Neural cell (in vitro differentiated cells): ENCODE results near the gene IRF2BPL. TPM values are rescaled to one million over a fixed set of nuclear protein-coding genes. Genes with fewer than 3 reads are reported as not detected.

ENCODE experiments used
- H2AFZ ChIP-seq: fragments of 200-600, 300-800 bp; sonication (generic), shearing (Covaris generic); 2 replicates; pipeline ENCODE4 v1.6.0; 2014; ENCODE audit warnings: low read depth, mild to moderate bottlenecking, antibody characterized with exemption, low read length, moderate library complexity
- H3F3A ChIP-seq: fragments of 200-600 bp; shearing (Covaris generic); 2 replicates; pipeline ENCODE4 v1.6.1; 2016; ENCODE audit warnings: mild to moderate bottlenecking, moderate library complexity, mixed read lengths, antibody characterized with exemption, low read length; ENCODE audit not compliant: insufficient read depth, poor library complexity, severe bottlenecking
- H3K27ac ChIP-seq: fragments of 200-600, 300-800 bp; sonication (generic), shearing (Covaris generic); 2 replicates; pipeline ENCODE4 v1.5.1; 2014; ENCODE audit warnings: mild to moderate bottlenecking, low read length, moderate library complexity
- H3K27me3 ChIP-seq: fragments of 300-800, 200-600 bp; sonication (generic), shearing (Covaris generic); 2 replicates; pipeline ENCODE4 v1.6.0; 2014; ENCODE audit warnings: mild to moderate bottlenecking, low read depth, low read length, moderate library complexity; ENCODE audit not compliant: insufficient read depth
- H3K36me3 ChIP-seq: fragments of 300-800, 200-600 bp; sonication (generic), shearing (Covaris generic); 2 replicates; pipeline ENCODE4 v1.5.1; 2014; ENCODE audit warnings: mild to moderate bottlenecking, antibody characterized with exemption, low read length, moderate library complexity; ENCODE audit not compliant: insufficient read depth
- H3K4me2 ChIP-seq: fragments of 300-800, 200-600 bp; sonication (generic), shearing (Covaris generic); 2 replicates; pipeline ENCODE4 v1.6.0; 2014; ENCODE audit warnings: mild to moderate bottlenecking, low read length
- H3K4me3 ChIP-seq: fragments of 300-800, 200-600 bp; sonication (generic), shearing (Covaris generic); 2 replicates; pipeline ENCODE4 v1.5.1; 2014; ENCODE audit warnings: mild to moderate bottlenecking, low read length, moderate library complexity
- H3K79me2 ChIP-seq: fragments of 200-600 bp; shearing (Covaris generic); replicated peaks from 2 replicates; pipeline ENCODE4 v1.6.0; 2014; ENCODE audit warnings: mild to moderate bottlenecking, low read length, moderate library complexity; ENCODE audit not compliant: insufficient read depth
- H3K9ac ChIP-seq: fragments of 300-800, 200-600 bp; sonication (generic), shearing (Covaris generic); 2 replicates; pipeline ENCODE4 v1.6.1; 2016; ENCODE audit warnings: mild to moderate bottlenecking, low read length, mixed read lengths
- H3K9me2 ChIP-seq: fragments of 200-600 bp; shearing (Covaris generic); 2 replicates; pipeline ENCODE4 v1.6.1; 2016; ENCODE audit warnings: mild to moderate bottlenecking, low read length, mixed read lengths; ENCODE audit not compliant: insufficient read depth
- H3K9me3 ChIP-seq: fragments of 200-600, 300-800 bp; sonication (generic), shearing (Covaris generic); 2 replicates; pipeline ENCODE4 v1.6.1; 2016; ENCODE audit warnings: mild to moderate bottlenecking, mixed run types, low read length, moderate library complexity, mixed read lengths
- H4K20me1 ChIP-seq: fragments of 200-600 bp; shearing (Covaris generic); 2 replicates; pipeline ENCODE4 v1.6.1; 2016; ENCODE audit warnings: mild to moderate bottlenecking, mixed run types; ENCODE audit not compliant: insufficient read depth
- EP300 ChIP-seq: fragments of 450-650 bp; conservative IDR thresholded peaks from 2 replicates; pipeline ENCODE4 v1.6.1; 2014; ENCODE audit warnings: antibody characterized with exemption, mild to moderate bottlenecking, moderate library complexity; ENCODE audit not compliant: poor library complexity, severe bottlenecking
- MXI1 ChIP-seq: fragments of 450-650 bp; conservative IDR thresholded peaks from 2 replicates; pipeline ENCODE4 v1.6.1; 2014; ENCODE audit warnings: antibody characterized with exemption, mild to moderate bottlenecking; ENCODE audit not compliant: poor library complexity, severe bottlenecking
- POLR2AphosphoS5 ChIP-seq: IDR thresholded peaks from 2 replicates; pipeline ENCODE4 v1.6.1; 2012
- SMC3 ChIP-seq: fragments of 450-650 bp; conservative IDR thresholded peaks from 2 replicates; pipeline ENCODE4 v1.6.1; 2014; ENCODE audit warnings: antibody characterized with exemption, mild to moderate bottlenecking, moderate library complexity; ENCODE audit not compliant: poor library complexity
- polyA plus RNA-seq: library from polyadenylated mRNA; depleted of rRNA; stranded (reverse); fragments of >200 nt; gene quantifications from 2 replicates; pipeline ENCODE4 v1.2.3, GENCODE V29; 2014
- TF ChIP-seq, protein P1 (sequence below): IDR thresholded peaks from 2 replicates; pipeline ENCODE4 v1.6.1; 2012; ENCODE audit warnings: borderline replicate concordance
- TF ChIP-seq, protein P2 (sequence below): fragments of 450-650 bp; IDR thresholded peaks from 2 replicates; pipeline ENCODE4 v1.5.1; 2014; ENCODE audit warnings: antibody characterized with exemption, mild to moderate bottlenecking, moderate library complexity; ENCODE audit not compliant: poor library complexity, severe bottlenecking

Gene IRF2BPL
- polyA plus RNA-seq, 1 donor from 2014 or later, result 42.9 TPM

DNA sequence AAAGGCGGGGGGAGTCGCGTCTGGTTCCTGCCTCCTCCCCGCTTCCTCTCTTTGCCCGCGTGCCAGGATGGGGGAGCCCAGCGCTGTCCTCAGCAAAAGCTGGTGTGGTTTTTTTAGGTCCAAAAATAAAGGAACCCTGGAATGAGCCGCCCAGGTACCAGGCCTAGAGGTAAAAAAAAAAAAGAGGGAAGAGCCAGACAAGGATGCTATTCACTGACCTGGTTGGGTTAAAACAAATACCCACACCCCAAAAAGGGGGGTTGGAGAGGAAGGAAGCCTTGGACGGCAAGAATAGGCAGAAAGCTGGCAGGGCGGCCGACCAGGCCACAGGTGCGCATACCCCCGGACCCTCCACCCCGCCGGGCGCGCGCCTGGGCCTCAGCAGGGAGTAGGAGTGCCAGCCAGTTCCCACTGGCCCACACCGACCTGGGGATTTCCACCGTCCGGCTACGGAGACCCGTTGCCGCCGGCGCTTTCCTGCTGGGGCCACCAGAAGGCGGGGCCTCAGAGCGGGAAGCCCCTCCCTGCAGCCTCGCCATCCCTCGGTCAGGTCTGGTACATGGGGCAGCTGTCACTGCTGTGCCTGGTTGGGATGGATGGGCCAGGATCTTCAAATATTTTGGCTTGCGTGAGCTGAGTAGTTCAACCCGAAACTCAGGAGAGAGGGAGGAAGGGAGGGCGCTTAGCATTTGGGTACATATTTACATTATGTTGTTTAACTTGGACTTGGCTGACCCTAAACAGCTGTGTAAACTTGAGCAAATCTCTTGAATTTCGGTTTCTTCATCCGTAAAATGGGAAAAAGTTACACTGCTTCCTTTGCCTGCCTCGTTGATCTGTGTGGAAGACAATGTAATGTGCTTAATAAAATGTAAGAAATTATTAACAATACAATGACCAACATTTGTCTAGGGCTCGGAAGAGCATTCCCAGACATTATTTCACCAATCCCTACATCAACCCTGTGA, 5.4 kb upstream of the IRF2BPL start:
- H3K9me2 ChIP-seq, result no peaks in the 10 kb centered on the region
- TF ChIP-seq, protein P1, sequence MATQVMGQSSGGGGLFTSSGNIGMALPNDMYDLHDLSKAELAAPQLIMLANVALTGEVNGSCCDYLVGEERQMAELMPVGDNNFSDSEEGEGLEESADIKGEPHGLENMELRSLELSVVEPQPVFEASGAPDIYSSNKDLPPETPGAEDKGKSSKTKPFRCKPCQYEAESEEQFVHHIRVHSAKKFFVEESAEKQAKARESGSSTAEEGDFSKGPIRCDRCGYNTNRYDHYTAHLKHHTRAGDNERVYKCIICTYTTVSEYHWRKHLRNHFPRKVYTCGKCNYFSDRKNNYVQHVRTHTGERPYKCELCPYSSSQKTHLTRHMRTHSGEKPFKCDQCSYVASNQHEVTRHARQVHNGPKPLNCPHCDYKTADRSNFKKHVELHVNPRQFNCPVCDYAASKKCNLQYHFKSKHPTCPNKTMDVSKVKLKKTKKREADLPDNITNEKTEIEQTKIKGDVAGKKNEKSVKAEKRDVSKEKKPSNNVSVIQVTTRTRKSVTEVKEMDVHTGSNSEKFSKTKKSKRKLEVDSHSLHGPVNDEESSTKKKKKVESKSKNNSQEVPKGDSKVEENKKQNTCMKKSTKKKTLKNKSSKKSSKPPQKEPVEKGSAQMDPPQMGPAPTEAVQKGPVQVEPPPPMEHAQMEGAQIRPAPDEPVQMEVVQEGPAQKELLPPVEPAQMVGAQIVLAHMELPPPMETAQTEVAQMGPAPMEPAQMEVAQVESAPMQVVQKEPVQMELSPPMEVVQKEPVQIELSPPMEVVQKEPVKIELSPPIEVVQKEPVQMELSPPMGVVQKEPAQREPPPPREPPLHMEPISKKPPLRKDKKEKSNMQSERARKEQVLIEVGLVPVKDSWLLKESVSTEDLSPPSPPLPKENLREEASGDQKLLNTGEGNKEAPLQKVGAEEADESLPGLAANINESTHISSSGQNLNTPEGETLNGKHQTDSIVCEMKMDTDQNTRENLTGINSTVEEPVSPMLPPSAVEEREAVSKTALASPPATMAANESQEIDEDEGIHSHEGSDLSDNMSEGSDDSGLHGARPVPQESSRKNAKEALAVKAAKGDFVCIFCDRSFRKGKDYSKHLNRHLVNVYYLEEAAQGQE, result no peak
- TF ChIP-seq, protein P2, sequence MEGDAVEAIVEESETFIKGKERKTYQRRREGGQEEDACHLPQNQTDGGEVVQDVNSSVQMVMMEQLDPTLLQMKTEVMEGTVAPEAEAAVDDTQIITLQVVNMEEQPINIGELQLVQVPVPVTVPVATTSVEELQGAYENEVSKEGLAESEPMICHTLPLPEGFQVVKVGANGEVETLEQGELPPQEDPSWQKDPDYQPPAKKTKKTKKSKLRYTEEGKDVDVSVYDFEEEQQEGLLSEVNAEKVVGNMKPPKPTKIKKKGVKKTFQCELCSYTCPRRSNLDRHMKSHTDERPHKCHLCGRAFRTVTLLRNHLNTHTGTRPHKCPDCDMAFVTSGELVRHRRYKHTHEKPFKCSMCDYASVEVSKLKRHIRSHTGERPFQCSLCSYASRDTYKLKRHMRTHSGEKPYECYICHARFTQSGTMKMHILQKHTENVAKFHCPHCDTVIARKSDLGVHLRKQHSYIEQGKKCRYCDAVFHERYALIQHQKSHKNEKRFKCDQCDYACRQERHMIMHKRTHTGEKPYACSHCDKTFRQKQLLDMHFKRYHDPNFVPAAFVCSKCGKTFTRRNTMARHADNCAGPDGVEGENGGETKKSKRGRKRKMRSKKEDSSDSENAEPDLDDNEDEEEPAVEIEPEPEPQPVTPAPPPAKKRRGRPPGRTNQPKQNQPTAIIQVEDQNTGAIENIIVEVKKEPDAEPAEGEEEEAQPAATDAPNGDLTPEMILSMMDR, result no peak
- no peak for TF ChIP-seq EP300
- TF ChIP-seq POLR2AphosphoS5, result no peak
- no peak for TF ChIP-seq MXI1
- peaks cover 3% of the 10 kb centered on the region for H3F3A ChIP-seq
- H3K4me3 ChIP-seq, result peak overlapping the region; percentile 55
- no peaks in the 10 kb centered on the region for H3K36me3 ChIP-seq
- peak overlapping the region; percentile 60 for H3K9ac ChIP-seq
- H3K9me3 ChIP-seq, result no peaks in the 10 kb centered on the region
- peaks cover 8% of the 10 kb centered on the region for H3K79me2 ChIP-seq
- no peak overlapping the region for H2AFZ ChIP-seq
- H3K27me3 ChIP-seq, result no peaks in the 10 kb centered on the region
- peak overlapping the region; percentile 47 for H3K27ac ChIP-seq
- H4K20me1 ChIP-seq, result no peaks in the 10 kb centered on the region
- H3K4me2 ChIP-seq, result peak overlapping the region; percentile 50

DNA sequence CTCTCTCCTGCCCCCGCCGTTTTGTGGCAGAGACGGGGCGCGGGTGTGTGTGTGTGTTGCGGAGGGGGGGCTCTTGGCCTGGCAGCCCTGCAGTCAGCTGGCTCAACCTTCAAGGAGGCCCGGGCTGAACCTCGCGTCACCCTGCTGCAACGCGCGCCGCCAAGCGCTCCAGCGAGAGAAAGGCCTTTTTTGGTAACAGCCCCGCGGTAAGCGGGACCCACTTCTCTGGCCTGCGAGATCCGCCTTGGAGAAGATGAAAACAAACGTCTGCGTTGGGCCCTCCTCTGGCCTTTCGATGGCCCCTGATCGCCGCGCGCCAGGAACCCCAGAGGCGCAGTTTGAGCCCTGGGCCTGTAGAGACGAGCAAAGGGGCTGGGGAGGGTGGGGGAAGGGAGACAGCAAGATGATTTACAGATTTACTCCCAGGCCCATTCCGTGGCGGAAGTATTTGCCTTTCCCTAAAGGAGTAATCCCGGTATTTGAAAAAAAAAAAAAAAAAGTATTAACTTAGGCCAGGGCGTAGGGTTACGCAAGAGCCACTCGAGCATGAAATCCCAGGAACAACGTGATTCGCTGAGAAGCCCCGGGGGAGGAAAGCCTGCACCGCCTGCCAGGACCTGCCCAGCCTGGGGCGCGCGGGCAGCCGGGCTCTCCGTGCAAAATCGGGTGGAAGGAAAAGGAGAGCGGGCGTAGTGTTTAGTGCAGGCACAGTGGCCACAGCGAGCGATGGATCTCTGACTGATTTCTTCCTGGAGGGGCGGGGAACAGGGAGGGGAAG, 4.5 kb upstream of the IRF2BPL start:
- Histone ChIP-seq H3K36me3 (no peaks in the 10 kb centered on the region), H3F3A (peaks cover 3% of the 10 kb centered on the region), H3K9me3 (no peaks in the 10 kb centered on the region), H3K4me3 (peak overlapping the region; percentile 55), H3K27me3 (no peaks in the 10 kb centered on the region), H3K4me2 (peak overlapping the region; percentile 50), H3K9ac (peak overlapping the region; percentile 60), H3K79me2 (peaks cover 8% of the 10 kb centered on the region), H2AFZ (peak overlapping the region; percentile 25), H4K20me1 (no peaks in the 10 kb centered on the region), H3K27ac (peak overlapping the region; percentile 47), H3K9me2 (no peaks in the 10 kb centered on the region)
- TF ChIP-seq, protein P2, result peak; percentile 20
- no peak for TF ChIP-seq SMC3
- TF ChIP-seq POLR2AphosphoS5, result peak; percentile 53
